NCI-H2196 treated with DMSO at 0.1 percent for 48 hours (cell line): ENCODE measurements around the gene PCDHA7.
A peak's percentile ranks its signal among the peaks of the same experiment; 100 is the strongest.
"Not testable (repeated sequence)": the region's sequence is repeated elsewhere in the genome, so short reads cannot be mapped to it uniquely, and the experiment has no call there.

Source experiments
- DNase-seq: peaks from one replicate; lab custom pipeline; 2025; ENCODE audit not compliant: unreplicated experiment; lab: John Stamatoyannopoulos, UW

PCDHA7 gene

GRCh38 chr5:140822969-140823368 is 11.1 kb upstream of the PCDHA7 start:
- not testable (repeated sequence) for DNase-seq

DNA sequence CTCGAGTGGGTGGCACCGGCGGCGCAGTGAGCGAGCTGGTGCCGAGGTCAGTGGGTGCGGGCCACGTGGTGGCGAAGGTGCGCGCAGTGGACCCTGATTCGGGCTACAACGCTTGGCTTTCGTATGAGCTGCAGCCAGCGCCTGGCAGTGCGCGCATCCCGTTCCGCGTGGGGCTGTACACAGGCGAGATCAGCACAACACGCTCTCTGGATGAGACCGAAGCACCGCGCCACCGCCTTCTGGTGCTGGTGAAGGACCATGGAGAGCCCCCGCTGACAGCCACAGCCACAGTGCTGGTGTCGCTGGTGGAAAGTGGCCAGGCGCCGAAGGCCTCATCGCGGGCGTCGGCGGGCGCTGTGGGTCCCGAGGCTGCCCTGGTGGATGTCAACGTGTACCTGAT is 10.6 kb upstream of the PCDHA7 start:
- no peak for DNase-seq

DNA sequence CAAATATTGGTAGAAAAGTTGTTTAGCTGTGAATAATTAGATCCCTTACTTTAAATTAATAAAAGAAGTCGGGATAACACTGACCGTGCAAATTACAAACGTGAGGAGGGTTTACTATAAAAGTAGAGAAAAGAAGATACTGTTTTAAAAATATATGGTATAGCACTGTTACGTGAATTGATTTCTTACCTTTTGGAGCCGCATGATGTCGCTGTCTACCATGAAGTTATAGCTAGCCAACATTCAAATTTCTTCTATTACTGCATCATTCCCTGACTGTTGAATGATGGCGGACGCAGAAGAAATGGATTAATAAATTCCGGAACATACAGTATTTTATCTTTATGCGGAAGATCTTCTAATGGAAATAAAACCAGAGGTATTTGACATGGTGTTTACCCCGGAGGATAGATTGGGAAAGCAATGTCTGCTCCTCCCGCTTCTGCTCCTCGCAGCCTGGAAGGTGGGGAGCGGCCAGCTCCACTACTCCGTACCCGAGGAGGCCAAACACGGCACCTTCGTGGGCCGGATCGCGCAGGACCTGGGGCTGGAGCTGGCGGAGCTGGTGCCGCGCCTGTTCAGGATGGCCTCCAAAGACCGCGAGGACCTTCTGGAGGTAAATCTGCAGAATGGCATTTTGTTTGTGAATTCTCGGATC is 6.2 kb upstream of the PCDHA7 start, which contains the start of gene PCDHA6:
Gene PCDHA6, plus strand, starts transcription at position 257 of the 658 bp plus-strand sequence. Its CDS starts 132 bp downstream, at position 389.
- DNase-seq: no peak

GRCh38 chr5:140828362-140828737 is 5.7 kb upstream of the PCDHA7 start:
- no peak for DNase-seq

DNA sequence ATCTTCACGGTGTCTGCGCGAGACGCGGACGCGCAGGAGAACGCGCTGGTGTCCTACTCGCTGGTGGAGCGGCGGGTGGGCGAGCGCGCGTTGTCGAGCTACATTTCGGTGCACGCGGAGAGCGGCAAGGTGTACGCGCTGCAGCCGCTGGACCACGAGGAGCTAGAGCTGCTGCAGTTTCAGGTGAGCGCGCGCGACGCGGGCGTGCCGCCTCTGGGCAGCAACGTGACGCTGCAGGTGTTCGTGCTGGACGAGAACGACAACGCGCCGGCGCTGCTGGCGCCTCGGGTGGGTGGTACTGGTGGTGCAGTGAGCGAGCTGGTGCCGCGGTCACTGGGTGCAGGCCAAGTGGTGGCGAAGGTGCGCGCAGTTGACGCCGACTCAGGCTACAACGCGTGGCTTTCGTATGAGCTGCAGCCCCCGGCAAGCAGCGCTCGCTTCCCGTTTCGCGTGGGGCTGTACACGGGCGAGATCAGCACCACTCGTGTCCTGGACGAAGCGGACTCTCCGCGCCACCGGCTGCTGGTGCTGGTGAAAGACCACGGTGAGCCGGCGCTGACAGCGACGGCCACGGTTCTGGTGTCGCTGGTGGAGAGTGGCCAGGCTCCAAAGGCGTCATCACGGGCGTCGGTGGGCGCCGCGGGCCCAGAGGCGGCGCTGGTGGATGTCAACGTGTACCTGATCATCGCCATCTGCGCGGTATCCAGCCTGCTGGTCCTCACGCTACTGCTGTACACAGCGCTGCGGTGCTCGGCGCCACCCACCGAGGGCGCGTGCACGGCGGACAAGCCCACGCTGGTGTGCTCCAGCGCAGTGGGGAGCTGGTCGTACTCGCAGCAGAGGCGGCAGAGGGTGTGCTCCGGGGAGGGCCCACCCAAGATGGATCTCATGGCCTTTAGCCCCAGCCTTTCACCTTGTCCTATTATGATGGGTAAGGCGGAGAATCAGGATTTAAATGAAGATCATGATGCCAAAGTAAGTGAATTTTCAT is 4.3 kb upstream of the PCDHA7 start:
- DNase-seq: not testable (repeated sequence)

DNA sequence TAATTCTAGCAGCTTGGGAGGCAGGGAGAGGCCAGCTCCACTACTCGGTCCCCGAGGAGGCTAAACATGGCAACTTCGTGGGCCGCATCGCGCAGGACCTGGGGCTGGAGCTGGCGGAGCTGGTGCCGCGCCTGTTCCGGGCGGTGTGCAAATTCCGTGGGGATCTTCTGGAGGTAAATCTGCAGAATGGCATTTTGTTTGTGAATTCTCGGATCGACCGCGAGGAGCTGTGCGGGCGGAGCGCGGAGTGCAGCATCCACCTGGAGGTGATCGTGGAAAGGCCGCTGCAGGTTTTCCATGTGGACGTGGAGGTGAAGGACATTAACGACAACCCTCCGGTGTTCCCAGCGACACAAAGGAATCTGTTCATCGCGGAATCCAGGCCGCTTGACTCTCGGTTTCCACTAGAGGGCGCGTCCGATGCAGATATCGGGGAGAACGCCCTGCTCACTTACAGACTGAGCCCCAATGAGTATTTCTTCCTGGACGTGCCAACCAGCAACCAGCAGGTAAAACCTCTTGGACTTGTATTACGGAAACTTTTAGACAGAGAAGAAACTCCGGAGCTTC is 455 bp downstream of the PCDHA7 start:
- not testable (repeated sequence) for DNase-seq

- DNase-seq: no peak
These were observed 1.8 kb downstream of the PCDHA7 start for GRCh38 chr5:140835622-140836510.

DNA sequence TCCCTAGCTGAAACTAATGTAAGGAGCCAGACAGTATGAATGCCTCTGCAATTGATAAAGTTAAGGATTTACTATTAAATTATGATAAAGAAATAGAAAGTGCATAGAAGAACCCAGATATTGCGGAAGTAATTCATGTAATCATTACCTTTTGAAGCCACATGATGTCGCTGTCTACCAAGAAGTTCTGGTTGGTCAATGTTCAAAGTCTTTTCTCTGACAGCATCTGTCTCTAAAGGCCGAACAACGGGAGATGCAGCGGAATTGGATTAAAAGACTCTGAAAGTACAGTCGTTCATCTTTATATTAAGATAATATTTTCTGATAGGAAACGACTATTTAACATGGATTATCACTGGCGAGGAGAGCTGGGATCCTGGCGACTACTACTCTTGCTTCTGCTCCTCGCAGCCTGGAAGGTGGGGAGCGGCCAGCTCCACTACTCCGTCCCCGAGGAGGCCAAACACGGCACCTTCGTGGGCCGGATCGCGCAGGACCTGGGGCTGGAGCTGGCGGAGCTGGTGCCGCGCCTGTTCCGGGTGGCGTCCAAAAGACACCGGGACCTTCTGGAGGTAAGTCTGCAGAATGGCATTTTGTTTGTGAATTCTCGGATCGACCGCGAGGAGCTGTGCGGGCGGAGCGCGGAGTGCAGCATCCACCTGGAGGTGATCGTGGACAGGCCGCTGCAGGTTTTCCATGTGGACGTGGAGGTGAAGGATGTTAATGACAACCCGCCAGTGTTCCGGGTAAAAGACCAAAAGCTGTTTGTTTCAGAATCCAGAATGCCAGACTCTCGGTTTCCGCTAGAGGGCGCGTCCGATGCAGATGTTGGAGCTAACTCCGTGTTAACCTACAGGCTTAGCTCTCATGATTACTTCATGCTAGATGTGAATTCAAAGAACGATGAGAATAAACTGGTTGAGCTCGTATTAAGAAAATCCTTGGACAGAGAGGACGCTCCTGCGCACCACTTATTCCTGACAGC is 7.2 kb downstream of the PCDHA7 start, which contains the start of gene PCDHA8:
Gene PCDHA8, plus strand, starts transcription at position 210 of the 985 bp plus-strand sequence. Its CDS starts 135 bp downstream, at position 345.
- peak; percentile 3 for DNase-seq

DNA sequence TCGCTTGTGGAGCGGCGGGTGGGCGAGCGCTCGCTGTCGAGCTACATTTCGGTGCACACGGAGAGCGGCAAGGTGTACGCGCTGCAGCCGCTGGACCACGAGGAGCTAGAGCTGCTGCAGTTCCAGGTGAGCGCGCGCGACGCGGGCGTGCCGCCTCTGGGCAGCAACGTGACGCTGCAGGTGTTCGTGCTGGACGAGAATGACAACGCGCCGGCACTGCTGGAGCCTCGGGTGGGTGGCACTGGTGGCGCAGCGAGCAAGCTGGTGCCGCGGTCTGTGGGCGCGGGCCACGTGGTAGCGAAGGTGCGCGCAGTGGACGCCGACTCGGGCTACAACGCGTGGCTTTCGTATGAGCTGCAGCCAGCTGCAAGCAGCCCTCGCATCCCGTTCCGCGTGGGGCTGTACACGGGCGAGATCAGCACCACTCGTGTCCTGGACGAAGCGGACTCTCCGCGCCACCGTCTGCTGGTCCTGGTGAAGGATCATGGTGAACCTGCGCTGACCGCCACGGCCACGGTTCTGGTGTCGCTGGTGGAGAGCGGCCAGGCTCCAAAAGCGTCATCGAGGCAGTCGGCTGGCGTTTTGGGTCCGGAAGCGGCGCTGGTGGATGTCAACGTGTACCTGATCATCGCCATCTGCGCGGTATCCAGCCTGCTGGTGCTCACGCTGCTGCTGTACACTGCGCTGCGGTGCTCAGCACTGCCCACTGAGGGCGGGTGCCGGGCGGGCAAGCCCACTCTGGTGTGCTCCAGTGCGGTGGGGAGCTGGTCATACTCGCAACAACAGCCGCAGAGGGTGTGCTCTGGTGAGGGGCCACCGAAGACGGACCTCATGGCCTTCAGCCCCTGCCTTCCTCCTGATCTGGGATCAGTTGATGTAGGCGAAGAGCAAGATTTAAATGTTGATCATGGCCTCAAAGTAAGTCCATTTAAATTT is 9.0 kb downstream of the PCDHA7 start:
- DNase-seq: no peak

DNA sequence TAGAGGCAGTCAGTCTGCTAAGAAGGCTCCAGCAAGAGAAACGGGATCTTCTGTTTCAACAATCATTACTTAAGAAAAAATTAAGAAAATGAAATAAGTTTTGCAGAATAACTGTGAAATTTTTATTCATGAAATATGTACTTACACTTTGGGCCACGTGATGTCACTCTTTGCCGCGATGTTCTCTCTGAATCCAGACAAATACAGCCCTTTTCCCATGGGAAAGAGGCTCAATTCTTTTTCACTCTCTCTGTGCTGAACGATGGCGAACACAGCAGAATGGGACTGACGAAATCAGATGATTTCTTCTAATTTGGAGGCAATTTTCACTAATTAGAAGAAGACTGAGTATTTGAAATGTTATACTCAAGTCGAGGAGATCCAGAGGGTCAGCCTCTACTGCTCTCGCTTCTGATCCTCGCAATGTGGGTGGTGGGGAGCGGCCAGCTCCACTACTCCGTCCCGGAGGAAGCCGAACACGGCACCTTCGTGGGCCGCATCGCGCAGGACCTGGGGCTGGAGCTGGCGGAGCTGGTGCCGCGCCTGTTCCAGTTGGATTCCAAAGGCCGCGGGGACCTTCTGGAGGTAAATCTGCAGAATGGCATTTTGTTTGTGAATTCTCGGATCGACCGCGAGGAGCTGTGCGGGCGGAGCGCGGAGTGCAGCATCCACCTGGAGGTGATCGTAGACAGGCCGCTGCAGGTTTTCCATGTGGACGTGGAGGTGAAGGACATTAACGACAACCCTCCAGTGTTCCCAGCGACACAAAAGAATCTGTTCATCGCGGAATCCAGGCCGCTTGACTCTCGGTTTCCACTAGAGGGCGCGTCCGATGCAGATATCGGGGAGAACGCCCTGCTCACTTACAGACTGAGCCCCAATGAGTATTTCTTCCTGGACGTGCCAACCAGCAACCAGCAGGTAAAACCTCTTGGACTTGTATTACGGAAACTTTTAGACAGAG is 14.4 kb downstream of the PCDHA7 start, which contains the start of gene PCDHA9:
Gene PCDHA9, plus strand, starts transcription at position 244 of the 964 bp plus-strand sequence. Its CDS starts 114 bp downstream, at position 358.
- DNase-seq: not testable (repeated sequence)

DNA sequence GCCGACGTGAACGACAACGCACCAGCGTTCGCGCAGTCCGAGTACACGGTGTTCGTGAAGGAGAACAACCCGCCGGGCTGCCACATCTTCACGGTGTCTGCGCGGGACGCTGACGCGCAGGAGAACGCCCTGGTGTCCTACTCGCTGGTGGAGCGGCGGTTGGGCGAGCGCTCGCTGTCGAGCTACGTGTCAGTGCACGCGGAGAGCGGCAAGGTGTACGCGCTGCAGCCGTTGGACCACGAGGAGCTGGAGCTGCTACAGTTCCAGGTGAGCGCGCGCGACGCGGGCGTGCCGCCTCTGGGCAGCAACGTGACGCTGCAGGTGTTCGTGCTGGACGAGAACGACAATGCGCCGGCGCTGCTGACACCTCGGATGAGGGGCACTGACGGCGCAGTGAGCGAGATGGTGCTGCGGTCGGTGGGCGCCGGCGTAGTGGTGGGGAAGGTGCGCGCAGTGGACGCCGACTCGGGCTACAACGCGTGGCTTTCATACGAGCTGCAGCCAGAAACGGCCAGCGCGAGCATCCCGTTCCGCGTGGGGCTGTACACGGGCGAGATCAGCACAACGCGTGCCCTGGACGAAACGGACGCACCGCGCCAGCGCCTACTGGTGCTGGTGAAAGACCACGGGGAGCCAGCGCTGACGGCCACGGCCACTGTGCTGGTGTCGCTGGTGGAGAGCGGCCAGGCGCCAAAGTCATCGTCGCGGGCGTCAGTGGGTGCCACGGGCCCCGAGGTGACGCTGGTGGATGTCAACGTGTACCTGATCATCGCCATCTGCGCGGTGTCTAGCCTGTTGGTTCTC is 16.0 kb downstream of the PCDHA7 start:
- not testable (repeated sequence) for DNase-seq

GRCh38 chr5:140855772-140856674 is 22.0 kb downstream of the PCDHA7 start, which contains the start of gene PCDHA10:
Gene PCDHA10, plus strand, starts transcription at chr5:140855897. Its CDS starts 152 bp downstream, at chr5:140856049.
- DNase-seq: no peak

DNA sequence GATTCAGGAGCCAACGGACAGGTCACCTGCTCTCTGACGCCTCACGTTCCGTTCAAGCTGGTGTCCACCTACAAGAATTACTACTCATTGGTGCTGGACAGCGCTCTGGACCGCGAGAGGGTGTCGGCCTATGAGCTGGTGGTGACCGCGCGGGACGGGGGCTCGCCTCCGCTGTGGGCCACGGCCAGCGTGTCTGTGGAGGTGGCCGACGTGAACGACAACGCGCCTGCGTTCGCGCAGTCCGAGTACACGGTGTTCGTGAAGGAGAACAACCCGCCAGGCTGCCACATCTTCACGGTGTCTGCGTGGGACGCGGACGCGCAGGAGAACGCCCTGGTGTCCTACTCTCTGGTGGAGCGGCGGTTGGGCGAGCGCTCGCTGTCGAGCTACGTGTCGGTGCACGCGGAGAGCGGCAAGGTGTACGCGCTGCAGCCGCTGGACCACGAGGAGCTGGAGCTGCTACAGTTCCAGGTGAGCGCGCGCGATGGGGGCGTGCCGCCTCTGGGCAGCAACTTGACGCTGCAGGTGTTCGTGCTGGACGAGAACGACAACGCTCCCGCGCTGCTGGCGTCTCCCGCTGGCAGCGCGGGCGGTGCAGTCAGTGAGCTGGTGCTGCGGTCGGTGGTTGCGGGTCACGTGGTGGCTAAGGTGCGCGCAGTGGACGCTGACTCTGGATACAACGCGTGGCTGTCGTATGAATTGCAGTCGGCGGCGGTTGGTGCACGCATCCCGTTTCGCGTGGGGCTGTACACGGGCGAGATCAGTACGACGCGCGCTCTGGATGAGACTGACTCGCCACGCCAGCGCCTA is 23.3 kb downstream of the PCDHA7 start:
- DNase-seq: no peak

DNA sequence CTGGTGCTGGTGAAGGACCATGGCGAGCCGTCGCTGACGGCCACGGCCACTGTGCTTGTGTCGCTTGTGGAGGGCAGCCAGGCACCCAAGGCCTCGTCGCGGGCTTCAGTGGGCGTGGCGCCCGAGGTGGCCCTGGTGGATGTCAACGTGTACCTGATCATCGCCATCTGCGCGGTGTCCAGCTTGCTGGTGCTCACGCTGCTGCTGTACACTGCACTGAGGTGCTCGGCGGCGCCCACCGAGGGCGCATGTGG is 23.8 kb downstream of the PCDHA7 start:
- no peak for DNase-seq
